ENCODE results near the gene SCP2. TPM values are rescaled to one million over a fixed set of nuclear protein-coding genes. Genes with fewer than 3 reads are reported as not detected.
"Not testable (repeated sequence)": the region's sequence is repeated elsewhere in the genome, so short reads cannot be mapped to it uniquely, and the experiment has no call there.

Gene SCP2
- total RNA-seq, 1 donor from 2014 or later, result 57.5 TPM

GRCh38 chr1:52967666-52968065, 40.6 kb downstream of the SCP2 start:
- no peak overlapping the region for H3K27ac Mint-ChIP-seq (ENCODE audit: unreplicated experiment)
- H3K27me3 Mint-ChIP-seq (ENCODE audit: unreplicated experiment), result no peaks in the 10 kb centered on the region
- peaks cover 1% of the 10 kb centered on the region for H3K9me3 Mint-ChIP-seq (ENCODE audit: unreplicated experiment)
- no peak for DNase-seq
- H3K36me3 Mint-ChIP-seq (ENCODE audit: unreplicated experiment), result no peaks in the 10 kb centered on the region
- no peaks in the 10 kb centered on the region for H3K4me1 Mint-ChIP-seq (ENCODE audit: low read depth, unreplicated experiment)
- no peak overlapping the region for H3K4me3 Mint-ChIP-seq (ENCODE audit: unreplicated experiment)
- no peak for TF ChIP-seq CTCF (IDR thresholded peaks at IDR 0.05; ENCODE audit: partially characterized antibody, unreplicated experiment)

GRCh38 chr1:52969234-52969633, 42.2 kb downstream of the SCP2 start:
- not testable (repeated sequence) for DNase-seq; H3K27ac Mint-ChIP-seq (ENCODE audit: unreplicated experiment); H3K4me3 Mint-ChIP-seq (ENCODE audit: unreplicated experiment); H3K9me3 Mint-ChIP-seq (ENCODE audit: unreplicated experiment); H3K27me3 Mint-ChIP-seq (ENCODE audit: unreplicated experiment); H3K4me1 Mint-ChIP-seq (ENCODE audit: low read depth, unreplicated experiment); H3K36me3 Mint-ChIP-seq (ENCODE audit: unreplicated experiment)

- DNase-seq, result no peak
These were observed 43.1 kb downstream of the SCP2 start for GRCh38 chr1:52970149-52970548.

GRCh38 chr1:52973841-52974240, 46.8 kb downstream of the SCP2 start:
- no peaks in the 10 kb centered on the region for H3K4me1 Mint-ChIP-seq (ENCODE audit: low read depth, unreplicated experiment)
- no peak overlapping the region for H3K4me3 Mint-ChIP-seq (ENCODE audit: unreplicated experiment)

More at GRCh38 chr1:52970149-52970548, 43.1 kb downstream of the SCP2 start:
- Mint-ChIP-seq H3K36me3 (ENCODE audit: unreplicated experiment) (no peaks in the 10 kb centered on the region), H3K27me3 (ENCODE audit: unreplicated experiment) (no peaks in the 10 kb centered on the region), H3K4me3 (ENCODE audit: unreplicated experiment) (no peak overlapping the region), H3K9me3 (ENCODE audit: unreplicated experiment) (no peaks in the 10 kb centered on the region), H3K27ac (ENCODE audit: unreplicated experiment) (no peak overlapping the region), H3K4me1 (ENCODE audit: low read depth, unreplicated experiment) (no peaks in the 10 kb centered on the region)
- TF ChIP-seq CTCF (IDR thresholded peaks at IDR 0.05; ENCODE audit: partially characterized antibody, unreplicated experiment), result no peak

GRCh38 chr1:52976183-52977035, 49.3 kb downstream of the SCP2 start:
- DNase-seq, result no peak
- no peaks in the 10 kb centered on the region for H3K36me3 Mint-ChIP-seq (ENCODE audit: unreplicated experiment)
- no peaks in the 10 kb centered on the region for H3K4me1 Mint-ChIP-seq (ENCODE audit: low read depth, unreplicated experiment)
- no peaks in the 10 kb centered on the region for H3K9me3 Mint-ChIP-seq (ENCODE audit: unreplicated experiment)
- no peak for TF ChIP-seq CTCF (IDR thresholded peaks at IDR 0.05; ENCODE audit: partially characterized antibody, unreplicated experiment)
- peaks cover 3% of the 10 kb centered on the region for H3K27me3 Mint-ChIP-seq (ENCODE audit: unreplicated experiment)
- no peak overlapping the region for H3K4me3 Mint-ChIP-seq (ENCODE audit: unreplicated experiment)
- no peak overlapping the region for H3K27ac Mint-ChIP-seq (ENCODE audit: unreplicated experiment)

More at GRCh38 chr1:52973841-52974240, 46.8 kb downstream of the SCP2 start:
- Mint-ChIP-seq H3K36me3 (ENCODE audit: unreplicated experiment) (no peaks in the 10 kb centered on the region), H3K27ac (ENCODE audit: unreplicated experiment) (no peak overlapping the region), H3K27me3 (ENCODE audit: unreplicated experiment) (peaks cover 3% of the 10 kb centered on the region), H3K9me3 (ENCODE audit: unreplicated experiment) (no peaks in the 10 kb centered on the region)
- no peak for DNase-seq
- no peak for TF ChIP-seq CTCF (IDR thresholded peaks at IDR 0.05; ENCODE audit: partially characterized antibody, unreplicated experiment)
